ENCODE data around the gene AFG1L.

GRCh38 chr6:108417027-108417426 lies 122.2 kb downstream of the AFG1L start:
- TF ChIP-seq CTCF (IDR thresholded peaks at IDR 0.05; ENCODE audit: borderline replicate concordance, extremely low read depth, low read length, poor library complexity, severe bottlenecking) = no peak
- no peak for TF ChIP-seq EZH2 (IDR thresholded peaks at IDR 0.05; ENCODE audit: borderline replicate concordance, low read depth, low read length, severe bottlenecking)
